B cell (primary cell): ENCODE results near the gene RFX3. TPM values are rescaled to one million over a fixed set of nuclear protein-coding genes. Genes with fewer than 3 reads are reported as not detected.

Experiments
- ATAC-seq: fragments of 200-7000 bp; cut with Tn5 transposase; one replicate; pipeline ENCODE4 v1.10.0; 2021; ENCODE audit warnings: low read depth, mild to moderate bottlenecking, moderate number of reproducible peaks, moderate library complexity
- CTCF ChIA-PET: fragments of 350-600 bp; sonication (Branson Sonifier 250); formaldehyde crosslinking; loops from one replicate; lab custom pipeline; 2021; ENCODE audit warnings: antibody characterized with exemption, inconsistent platforms; lab: Charles Lee
- POLR2A ChIA-PET: fragments of 350-600 bp; sonication (Branson Sonifier 250); formaldehyde crosslinking; loops from one replicate; lab custom pipeline; 2021; ENCODE audit warnings: antibody characterized with exemption; lab: Charles Lee
- DNase-seq: peaks from one replicate; pipeline ENCODE4 v3.0.0; 2013
- H2AFZ ChIP-seq: 2 replicates; pipeline ENCODE4 v1.6.1; 2012; ENCODE audit warnings: mild to moderate bottlenecking, low read depth, low read length; ENCODE audit not compliant: insufficient read depth, poor library complexity, severe bottlenecking
- H3K27ac ChIP-seq, 2 donors: 1 replicate in 1 of 2; 2 replicates in 1 of 2; pipeline ENCODE4 v1.5.1; 2012 to 2013; ENCODE audit warnings: low read length in 2 of 2, mild to moderate bottlenecking in 2 of 2, moderate library complexity in 1 of 2
- H3K27me3 ChIP-seq, 4 experiments: fragments of 200-600 bp in 1 of 4; sonication (generic) in 1 of 4; replicated peaks in 1 of 4; 1 replicate in 2 of 4; 2 replicates in 2 of 4; pipeline versions ENCODE4 v1.6.1 to v1.7.0; 2013 to 2016; ENCODE audit warnings: low read length in 3 of 4, mild to moderate bottlenecking in 2 of 4, mixed read lengths in 1 of 4, moderate library complexity in 1 of 4; ENCODE audit not compliant: insufficient read depth in 4 of 4, control insufficient read depth in 3 of 4; ENCODE audit errors: control extremely low read depth in 1 of 4
- H3K36me3 ChIP-seq, 2 experiments: replicated peaks in 1 of 2; 1 replicate in 1 of 2; 2 replicates in 1 of 2; pipeline versions ENCODE4 v1.6.1 to v1.7.1; 2013; ENCODE audit warnings: low read length in 1 of 2; ENCODE audit not compliant: insufficient read depth in 2 of 2, control insufficient read depth in 1 of 2; ENCODE audit errors: control extremely low read depth in 1 of 2, extremely low read depth in 1 of 2
- H3K4me1 ChIP-seq, 2 donors: fragments of 200-600 bp in 1 of 2; sonication (generic) in 1 of 2; 1 replicate in 1 of 2; 2 replicates in 1 of 2; pipeline versions ENCODE4 v1.5.1 to v1.6.1; 2013 to 2017; ENCODE audit warnings: low read length in 2 of 2; ENCODE audit not compliant: control insufficient read depth in 2 of 2, insufficient read depth in 2 of 2
- H3K4me2 ChIP-seq: replicated peaks from 2 replicates; pipeline ENCODE3; 2012; ENCODE audit warnings: mild to moderate bottlenecking, low read depth, low read length; ENCODE audit not compliant: poor library complexity, severe bottlenecking
- H3K4me3 ChIP-seq, 5 experiments: fragments of 200-600 bp in 1 of 5; sonication (generic) in 1 of 5; 1 replicate in 3 of 5; 2 replicates in 2 of 5; pipeline versions ENCODE4 v1.5.1 to v1.7.0; 2011 to 2016; ENCODE audit warnings: low read length in 4 of 5, mild to moderate bottlenecking in 4 of 5, low read depth in 2 of 5, control low read depth in 1 of 5, moderate library complexity in 1 of 5; ENCODE audit not compliant: insufficient read depth in 1 of 5; ENCODE audit errors: control extremely low read depth in 1 of 5, extremely low read depth in 1 of 5
- H3K79me2 ChIP-seq: fragments of 200-600 bp; sonication (generic); one replicate; pipeline ENCODE4 v1.6.0; 2016; ENCODE audit warnings: low read length; ENCODE audit not compliant: control insufficient read depth, insufficient read depth
- H3K9ac ChIP-seq: fragments of 200-600 bp; sonication (generic); 2 replicates; pipeline ENCODE4 v1.6.1; 2017; ENCODE audit warnings: mild to moderate bottlenecking, low read length, moderate library complexity
- H3K9me3 ChIP-seq, 3 donors: one replicate each; pipeline versions ENCODE4 v1.6.1 to v1.7.1; 2013; ENCODE audit warnings: low read length in 2 of 3; ENCODE audit not compliant: control insufficient read depth in 2 of 3, insufficient read depth in 1 of 3; ENCODE audit errors: control extremely low read depth in 1 of 3
- H4K20me1 ChIP-seq: 2 replicates; pipeline ENCODE4 v1.6.0; 2012; ENCODE audit warnings: mild to moderate bottlenecking, low read length; ENCODE audit not compliant: insufficient read depth, control insufficient read depth, poor library complexity, severe bottlenecking
- H3K27ac Mint-ChIP-seq: one replicate; pipeline ENCODE4 v1.8.0; 2021; ENCODE audit warnings: mixed read lengths
- H3K27me3 Mint-ChIP-seq: one replicate; pipeline ENCODE4 v1.8.0; 2021; ENCODE audit warnings: mixed read lengths
- H3K4me1 Mint-ChIP-seq: one replicate; pipeline ENCODE4 v1.8.0; 2021; ENCODE audit warnings: mixed read lengths
- H3K4me3 Mint-ChIP-seq: one replicate; pipeline ENCODE4 v1.8.0; 2021; ENCODE audit warnings: mixed read lengths
- H3K9me3 Mint-ChIP-seq: one replicate; pipeline ENCODE4 v1.8.0; 2022; ENCODE audit warnings: mixed read lengths; ENCODE audit not compliant: insufficient read depth
- EZH2 ChIP-seq: IDR thresholded peaks from 2 replicates; pipeline ENCODE4 v1.6.1; 2012; ENCODE audit warnings: borderline replicate concordance, low read depth, mild to moderate bottlenecking, moderate library complexity, low read length; ENCODE audit not compliant: insufficient read depth, poor library complexity, severe bottlenecking
- WGBS: methylation state at CpG from one replicate; pipeline ENCODE4 v1.1.5; 2013; ENCODE audit warnings: missing lambda C conversion rate; ENCODE audit not compliant: insufficient coverage; 5-methylcytosine and 5-hydroxymethylcytosine counted together
- intact Hi-C: fragments of 100-400 bp; cut with micrococcal nuclease; formaldehyde crosslinking; loops from one replicate; pipeline ENCODE4 v1.10.0; 2022
- polyA plus RNA-seq: library from polyadenylated mRNA; depleted of rRNA; stranded (reverse); fragments of >200 nt; gene quantifications from 2 replicates; pipeline ENCODE4 v1.2.3, GENCODE V29; 2012
- total RNA-seq, 2 donors: library from RNA; stranded (reverse); fragments of 120-200 nt in 1 of 2; gene quantifications; 1 replicate in 1 of 2; 2 replicates in 1 of 2; pipeline versions ENCODE4 v1.2.3 to v1.2.4, GENCODE V29; 2013 to 2022
- TF ChIP-seq, protein P1 (sequence below): fragments of 200-600 bp; IDR thresholded peaks from one replicate; pipeline ENCODE4 v1.8.0; 2022; ENCODE audit warnings: antibody characterized with exemption, mild to moderate bottlenecking

Gene RFX3
- total and polyA plus RNA-seq, 2 donors (not counting 1 experiment from before 2014, with no cell fraction given) = 6.1 to 39.1 TPM

- H3K27me3 Mint-ChIP-seq = no peaks in the 10 kb centered on the region
Observed at GRCh38 chr9:3299872-3300271, 225.9 kb downstream of the RFX3 start.

DNA sequence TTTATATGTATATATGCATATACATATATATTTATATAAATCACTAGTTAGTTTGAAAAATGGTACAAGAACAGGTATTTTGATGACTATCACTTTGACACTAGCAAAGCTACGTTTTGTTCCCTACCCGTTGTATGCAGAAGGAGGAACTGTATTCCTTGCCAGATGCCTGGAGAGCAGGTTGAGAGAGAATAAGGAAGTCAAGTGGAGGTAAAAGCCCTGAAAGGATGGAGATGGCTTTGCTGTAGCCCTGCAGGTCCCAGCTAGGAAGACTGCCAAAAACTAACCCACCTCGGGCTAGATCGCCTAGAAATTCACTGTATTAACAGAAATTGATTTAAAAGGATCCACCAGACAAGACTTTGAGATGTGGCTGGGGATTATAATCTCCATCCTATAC lies 229.3 kb downstream of the RFX3 start:
- DNase-seq = no peak
- H3K9me3 Mint-ChIP-seq = no peaks in the 10 kb centered on the region
- WGBS = 32% methylated on average over 2 of the region's 4 CpGs
- H3K36me3 ChIP-seq = no peaks in the 10 kb centered on the region
- no peaks in the 10 kb centered on the region for H4K20me1 ChIP-seq
- H3K4me3 Mint-ChIP-seq = no peak overlapping the region
- no peak overlapping the region for H3K4me3 ChIP-seq
- intact Hi-C loops = no loop called here
- no peak overlapping the region for H2AFZ ChIP-seq
- no peak overlapping the region for H3K27ac Mint-ChIP-seq
- no peaks in the 10 kb centered on the region for H3K79me2 ChIP-seq
- peaks cover 14% of the 10 kb centered on the region for H3K4me1 Mint-ChIP-seq
- no peak for ATAC-seq
- ChIA-PET POLR2A (no interaction called here), CTCF (interaction anchor here (1.5 kb wide), 1 partner anchor 145 kb away, joined by 3 read pairs; no protein-coding TSS in a partner anchor)
- H3K9me3 ChIP-seq = no peaks in the 10 kb centered on the region
- no peak overlapping the region for H3K4me2 ChIP-seq
- TF ChIP-seq, protein P1, sequence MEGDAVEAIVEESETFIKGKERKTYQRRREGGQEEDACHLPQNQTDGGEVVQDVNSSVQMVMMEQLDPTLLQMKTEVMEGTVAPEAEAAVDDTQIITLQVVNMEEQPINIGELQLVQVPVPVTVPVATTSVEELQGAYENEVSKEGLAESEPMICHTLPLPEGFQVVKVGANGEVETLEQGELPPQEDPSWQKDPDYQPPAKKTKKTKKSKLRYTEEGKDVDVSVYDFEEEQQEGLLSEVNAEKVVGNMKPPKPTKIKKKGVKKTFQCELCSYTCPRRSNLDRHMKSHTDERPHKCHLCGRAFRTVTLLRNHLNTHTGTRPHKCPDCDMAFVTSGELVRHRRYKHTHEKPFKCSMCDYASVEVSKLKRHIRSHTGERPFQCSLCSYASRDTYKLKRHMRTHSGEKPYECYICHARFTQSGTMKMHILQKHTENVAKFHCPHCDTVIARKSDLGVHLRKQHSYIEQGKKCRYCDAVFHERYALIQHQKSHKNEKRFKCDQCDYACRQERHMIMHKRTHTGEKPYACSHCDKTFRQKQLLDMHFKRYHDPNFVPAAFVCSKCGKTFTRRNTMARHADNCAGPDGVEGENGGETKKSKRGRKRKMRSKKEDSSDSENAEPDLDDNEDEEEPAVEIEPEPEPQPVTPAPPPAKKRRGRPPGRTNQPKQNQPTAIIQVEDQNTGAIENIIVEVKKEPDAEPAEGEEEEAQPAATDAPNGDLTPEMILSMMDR = no peak
- TF ChIP-seq EZH2 = no peak
- no peak overlapping the region for H3K27ac ChIP-seq
- peaks cover 0 to 16% of the 10 kb centered on the region in 2 donors for H3K4me1 ChIP-seq
- H3K9ac ChIP-seq = no peak overlapping the region
- no peaks in the 10 kb centered on the region for H3K27me3 Mint-ChIP-seq
- H3K27me3 ChIP-seq = no peaks in the 10 kb centered on the region

More at GRCh38 chr9:3299872-3300271, 225.9 kb downstream of the RFX3 start:
- no peaks in the 10 kb centered on the region for H3K27me3 ChIP-seq
- no peaks in the 10 kb centered on the region for H4K20me1 ChIP-seq
- no peaks in the 10 kb centered on the region for H3K36me3 ChIP-seq
- no peaks in the 10 kb centered on the region for H3K9me3 ChIP-seq
- peak overlapping the region; percentile 19 for H3K9ac ChIP-seq
- CTCF ChIA-PET = no interaction called here
- ATAC-seq (peak; percentile 71), DNase-seq (peak; percentile 58)
- H3K27ac ChIP-seq = peak overlapping the region in 1 of 2 donors; percentile 62
- peaks cover 17% of the 10 kb centered on the region for H3K4me1 Mint-ChIP-seq
- WGBS = 0% methylated on average over 1 of the region's 2 CpGs
- H3K4me3 Mint-ChIP-seq = peak overlapping the region; percentile 46
- H3K27ac Mint-ChIP-seq = peak overlapping the region; percentile 8
- H3K4me3 ChIP-seq = peak overlapping the region in 1 of 5 experiments; percentile 1
- intact Hi-C loops = no loop called here
- peaks cover 0 to 16% of the 10 kb centered on the region in 2 donors for H3K4me1 ChIP-seq
- H2AFZ ChIP-seq = no peak overlapping the region
- H3K4me2 ChIP-seq = peak overlapping the region; percentile 60
- POLR2A ChIA-PET = no interaction called here
- no peak for TF ChIP-seq EZH2
- TF ChIP-seq, protein P1 = no peak
- H3K79me2 ChIP-seq = no peaks in the 10 kb centered on the region
- H3K9me3 Mint-ChIP-seq = no peaks in the 10 kb centered on the region
